GM12878 (cell line): ENCODE data around the gene GLUL. TPM values are rescaled to one million over a fixed set of nuclear protein-coding genes. Genes with fewer than 3 reads are reported as not detected.

Source experiments
- ATAC-seq: fragments of 200-7000 bp; cut with Tn5 transposase; 3 replicates; pipeline ENCODE4 v1.9.1; 2020; ENCODE audit warnings: mild to moderate bottlenecking, moderate library complexity
- BruUV-seq: library from RNA; stranded (reverse); fragments of 400-500 nt; replicated peaks from 2 replicates; lab custom pipeline; 2021; lab: Mats Ljungman, UMichigan
- CTCF ChIA-PET: fragments of 300-600 bp; sonication (Branson Sonifier 250); formaldehyde crosslinking; extraction: SDS; loops from one replicate; lab custom pipeline; 2021; ENCODE audit warnings: inconsistent platforms; lab: Yijun Ruan, JAX
- POLR2A ChIA-PET: fragments of 350-600 bp; formaldehyde crosslinking; extraction: SDS; loops from one replicate; lab custom pipeline; 2021; ENCODE audit warnings: inconsistent platforms; lab: Charles Lee
- RAD21 ChIA-PET: fragments of 300-600 bp; sonication (Branson Sonifier 250); formaldehyde crosslinking; loops from one replicate; lab custom pipeline; 2023; ENCODE audit warnings: antibody characterized with exemption; ENCODE audit not compliant: unreplicated experiment; lab: Charles Lee
- SMC1A ChIA-PET: fragments of 300-600 bp; sonication (Branson Sonifier 250); formaldehyde crosslinking; loops from one replicate; lab custom pipeline; 2023; ENCODE audit not compliant: unreplicated experiment, uncharacterized antibody; lab: Charles Lee
- DNase-seq: peaks from one replicate; pipeline ENCODE4 v3.0.0-alpha.2; 2011; ENCODE audit warnings: low read depth, low spot score
- FAIRE-seq: peaks from 3 replicates; lab custom pipeline; 2011; peaks lifted over from hg19 to GRCh38; lab: Jason Lieb, UNC
- H2AFZ ChIP-seq: 2 replicates; pipeline ENCODE4 v1.6.0; 2011; ENCODE audit warnings: low read depth, low read length, control low read depth; ENCODE audit not compliant: control insufficient read depth
- H3K27ac ChIP-seq: 2 replicates; pipeline ENCODE4 v1.5.1; 2011; ENCODE audit warnings: control low read depth; ENCODE audit not compliant: control insufficient read depth, insufficient read depth
- H3K27me3 ChIP-seq, 2 experiments: replicated peaks in 1 of 2; 2 replicates each; pipeline versions ENCODE4 v1.6.0 to v1.6.1; 2011; ENCODE audit warnings: low read length in 1 of 2; ENCODE audit not compliant: control insufficient read depth in 2 of 2, insufficient read depth in 2 of 2
- H3K36me3 ChIP-seq, 2 experiments: 2 replicates each; pipeline ENCODE4 v1.5.1; 2011; ENCODE audit warnings: low read length in 1 of 2; ENCODE audit not compliant: control insufficient read depth in 2 of 2, insufficient read depth in 2 of 2
- H3K4me1 ChIP-seq: 2 replicates; pipeline ENCODE4 v1.6.1; 2011; ENCODE audit warnings: mild to moderate bottlenecking, low read length, moderate library complexity, mixed read lengths; ENCODE audit not compliant: control insufficient read depth, insufficient read depth
- H3K4me2 ChIP-seq: 2 replicates; pipeline ENCODE4 v1.6.0; 2011; ENCODE audit warnings: control low read depth; ENCODE audit not compliant: control insufficient read depth, insufficient read depth
- H3K4me3 ChIP-seq: fragments of 200-600 bp; sonication (generic); 2 replicates; pipeline ENCODE4 v1.5.1; 2016
- H3K79me2 ChIP-seq: 2 replicates; pipeline ENCODE4 v1.6.0; 2011; ENCODE audit warnings: low read length; ENCODE audit not compliant: control insufficient read depth, insufficient read depth
- H3K9ac ChIP-seq: 2 replicates; pipeline ENCODE4 v1.8.0; 2011; ENCODE audit warnings: low read length, control low read depth, mixed read lengths; ENCODE audit not compliant: control insufficient read depth, insufficient read depth
- H3K9me3 ChIP-seq: replicated peaks from 3 replicates; pipeline ENCODE4 v1.5.1; 2011; ENCODE audit warnings: mild to moderate bottlenecking, low read length; ENCODE audit not compliant: control insufficient read depth, insufficient read depth
- H4K20me1 ChIP-seq: 2 replicates; pipeline ENCODE4 v1.6.0; 2011; ENCODE audit not compliant: control insufficient read depth, insufficient read depth
- HCFC1 ChIP-seq: fragments of 150-350 bp; IDR thresholded peaks from 2 replicates; pipeline ENCODE4 v1.6.1; 2014; ENCODE audit warnings: low read length
- IRF4 ChIP-seq: IDR thresholded peaks from 2 replicates; pipeline ENCODE4 v1.6.1; 2011; ENCODE audit warnings: low read depth, low read length
- MTA2 ChIP-seq: fragments of 450-650 bp; IDR thresholded peaks from 2 replicates; pipeline ENCODE4 v1.6.1; 2016; ENCODE audit warnings: low read depth, mild to moderate bottlenecking, moderate library complexity
- NBN ChIP-seq: fragments of 450-650 bp; IDR thresholded peaks from 2 replicates; pipeline ENCODE4 v1.6.1; 2016
- NFXL1 ChIP-seq: fragments of 450-650 bp; IDR thresholded peaks from 2 replicates; pipeline ENCODE4 v1.6.1; 2017; ENCODE audit warnings: antibody characterized with exemption, mild to moderate bottlenecking, borderline replicate concordance
- POLR2AphosphoS2 ChIP-seq: IDR thresholded peaks from 2 replicates; pipeline ENCODE4 v1.6.1; 2011; ENCODE audit warnings: low read depth, mild to moderate bottlenecking, low read length, improper control_type of control experiment, moderate library complexity
- POU2F2 ChIP-seq: IDR thresholded peaks from 3 replicates; pipeline ENCODE4 v1.6.1; 2011; ENCODE audit warnings: low read depth, mild to moderate bottlenecking, low read length, borderline replicate concordance
- RFX5 ChIP-seq: IDR thresholded peaks from 2 replicates; pipeline ENCODE4 v1.6.1; 2011; ENCODE audit warnings: low read depth, low read length, improper control_type of control experiment
- SIN3A ChIP-seq: IDR thresholded peaks from 2 replicates; pipeline ENCODE4 v1.6.1; 2012; ENCODE audit warnings: low read depth, low read length, improper control_type of control experiment
- STAT3 ChIP-seq: IDR thresholded peaks from 2 replicates; pipeline ENCODE4 v1.6.1; 2011; ENCODE audit warnings: low read depth, low read length, improper control_type of control experiment
- ZNF217 ChIP-seq: fragments of 450-650 bp; IDR thresholded peaks from 2 replicates; pipeline ENCODE4 v1.6.1; 2017; ENCODE audit warnings: antibody characterized with exemption, mild to moderate bottlenecking
- WGBS: methylation state at CpG from one replicate; pipeline ENCODE4 v1.1.6; 2016; ENCODE audit warnings: low lambda C conversion rate; ENCODE audit not compliant: insufficient replicate concordance, insufficient coverage; ENCODE audit errors: missing lambda C conversion rate; 5-methylcytosine and 5-hydroxymethylcytosine counted together
- in situ Hi-C: fragments of 300-500 bp; cut with MboI; formaldehyde crosslinking; loops from 9 replicates; pipeline ENCODE4 v1.14.3; 2018; ENCODE audit warnings: mixed read lengths
- intact Hi-C: fragments of 100-400 bp; cut with micrococcal nuclease; formaldehyde crosslinking; loops from one replicate; pipeline ENCODE4 v1.14.2; 2022; ENCODE audit not compliant: unreplicated experiment
- polyA plus RNA-seq, 11 experiments: library from polyadenylated mRNA; depleted of rRNA in 4 of 11; unstranded in 6 of 11; stranded (reverse) in 5 of 11; fragments of >200 nt; fragmentation: Nextera tagmentation in 4 of 11; fragmentation: Illumina TruSeq in 1 of 11; extraction: Ambion mirVana in 4 of 11; extraction: Trizol in 1 of 11; gene quantifications; 1 replicate in 1 of 11; 2 replicates in 10 of 11; pipeline versions ENCODE4 v1.2.1 to v1.2.3, GENCODE V29; 2011 to 2016; ENCODE audit warnings: inconsistent platforms in 2 of 11, missing spikeins in 2 of 11, low read depth in 1 of 11
- total RNA-seq, 4 experiments: library from RNA; depleted of rRNA in 3 of 4; stranded (reverse); fragments of >200 nt in 3 of 4; fragmentation: Illumina TruSeq in 1 of 4; extraction: Trizol in 1 of 4; gene quantifications; 2 replicates each; pipeline versions ENCODE4 v1.2.1 to v1.2.3, GENCODE V29; 2013 to 2021
- TF ChIP-seq, protein P1 (sequence below): fragments of 450-650 bp; IDR thresholded peaks from 2 replicates; pipeline ENCODE4 v1.6.1; 2017; ENCODE audit warnings: mild to moderate bottlenecking, moderate library complexity
- TF ChIP-seq, protein P2 (sequence below): fragments of 150-350 bp; IDR thresholded peaks from 2 replicates; pipeline ENCODE4 v1.6.1; 2016; ENCODE audit warnings: low read depth, low read length
- TF ChIP-seq, protein P3 (sequence below): fragments of 450-650 bp; formaldehyde crosslinking; IDR thresholded peaks from 2 replicates; pipeline ENCODE4 v1.4.0; 2022; ENCODE audit warnings: mild to moderate bottlenecking, moderate library complexity

GLUL gene
- total and polyA plus RNA-seq, 10 of the 15 experiments (the other 5 are each of a cell fraction or from before 2014, with no cell fraction given): 2.3 to 392 (median 164) TPM

DNA sequence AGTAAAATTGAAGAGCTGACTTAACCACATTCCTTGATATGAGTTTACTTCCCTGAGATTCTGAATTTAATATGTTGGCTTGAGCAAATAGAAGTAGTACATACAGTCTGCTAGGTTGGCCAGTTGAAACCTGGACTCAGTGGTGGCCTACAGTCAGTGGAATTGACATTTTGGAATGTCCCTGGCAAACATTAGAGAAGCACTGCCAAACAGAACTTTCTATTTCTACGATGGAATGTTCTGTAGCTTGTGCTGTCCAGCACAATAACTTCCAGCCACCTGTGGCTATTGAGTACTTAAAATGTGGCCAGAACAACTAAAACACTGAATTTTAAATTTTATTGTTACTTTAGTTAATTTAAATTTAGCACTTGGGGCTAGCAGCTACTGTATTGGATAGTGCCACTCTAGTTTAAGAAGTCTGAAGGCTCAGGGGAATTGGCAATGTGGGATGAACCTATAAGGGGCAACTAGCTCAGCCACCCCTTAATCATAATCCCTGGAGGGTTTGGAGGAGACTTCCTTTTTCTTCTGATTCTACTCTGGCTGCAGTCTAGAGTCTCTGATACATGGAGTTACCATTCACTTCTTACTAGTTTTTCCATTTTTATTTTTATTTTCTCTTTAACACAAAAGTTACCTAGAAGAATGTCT is 19.2 kb upstream of the GLUL start:
- H3K27ac ChIP-seq: no peak overlapping the region
- no peaks in the 10 kb centered on the region for H3K79me2 ChIP-seq
- WGBS: 68% methylated on average over 1 of the region's 1 CpG
- peaks cover under 1% of the 10 kb centered on the region; the same call in 1 of the 2 replicates for H3K4me1 ChIP-seq
- no peak overlapping the region for H2AFZ ChIP-seq
- ChIA-PET RAD21 (no interaction called here), POLR2A (interaction anchor here (1.4 kb wide), 1 partner anchor 9 kb away, joined by 4 read pairs; no protein-coding TSS in a partner anchor), SMC1A (interaction anchor here (0.5 to 1.3 kb wide), 3 partner anchors 14 to 89 kb away, joined by 3 to 4 read pairs (median 3); no protein-coding TSS in a partner anchor), CTCF (interaction anchor here (1.0 to 1.1 kb wide), 2 partner anchors 12 to 14 kb away, joined by 3 read pairs; no protein-coding TSS in a partner anchor)
- H3K9me3 ChIP-seq: no peaks in the 10 kb centered on the region
- DNase-seq (no peak), ATAC-seq (no peak), FAIRE-seq (no peak)
- no peaks in the 10 kb centered on the region for H4K20me1 ChIP-seq
- in situ Hi-C loops: no loop called here
- H3K4me3 ChIP-seq: no peak overlapping the region
- H3K9ac ChIP-seq: no peak overlapping the region
- intact Hi-C loops: no loop called here
- BruUV-seq: no TSS peak
- no peaks in the 10 kb centered on the region for H3K36me3 ChIP-seq
- H3K4me2 ChIP-seq: no peak overlapping the region
- H3K27me3 ChIP-seq: no peaks in the 10 kb centered on the region
- TF ChIP-seq NFXL1 (no peak), POLR2AphosphoS2 (no peak), ZNF217 (no peak), RFX5 (no peak), STAT3 (no peak), POU2F2 (no peak), IRF4 (no peak), SIN3A (no peak), NBN (no peak), HCFC1 (no peak), MTA2 (no peak)
- TF ChIP-seq, protein P1, sequence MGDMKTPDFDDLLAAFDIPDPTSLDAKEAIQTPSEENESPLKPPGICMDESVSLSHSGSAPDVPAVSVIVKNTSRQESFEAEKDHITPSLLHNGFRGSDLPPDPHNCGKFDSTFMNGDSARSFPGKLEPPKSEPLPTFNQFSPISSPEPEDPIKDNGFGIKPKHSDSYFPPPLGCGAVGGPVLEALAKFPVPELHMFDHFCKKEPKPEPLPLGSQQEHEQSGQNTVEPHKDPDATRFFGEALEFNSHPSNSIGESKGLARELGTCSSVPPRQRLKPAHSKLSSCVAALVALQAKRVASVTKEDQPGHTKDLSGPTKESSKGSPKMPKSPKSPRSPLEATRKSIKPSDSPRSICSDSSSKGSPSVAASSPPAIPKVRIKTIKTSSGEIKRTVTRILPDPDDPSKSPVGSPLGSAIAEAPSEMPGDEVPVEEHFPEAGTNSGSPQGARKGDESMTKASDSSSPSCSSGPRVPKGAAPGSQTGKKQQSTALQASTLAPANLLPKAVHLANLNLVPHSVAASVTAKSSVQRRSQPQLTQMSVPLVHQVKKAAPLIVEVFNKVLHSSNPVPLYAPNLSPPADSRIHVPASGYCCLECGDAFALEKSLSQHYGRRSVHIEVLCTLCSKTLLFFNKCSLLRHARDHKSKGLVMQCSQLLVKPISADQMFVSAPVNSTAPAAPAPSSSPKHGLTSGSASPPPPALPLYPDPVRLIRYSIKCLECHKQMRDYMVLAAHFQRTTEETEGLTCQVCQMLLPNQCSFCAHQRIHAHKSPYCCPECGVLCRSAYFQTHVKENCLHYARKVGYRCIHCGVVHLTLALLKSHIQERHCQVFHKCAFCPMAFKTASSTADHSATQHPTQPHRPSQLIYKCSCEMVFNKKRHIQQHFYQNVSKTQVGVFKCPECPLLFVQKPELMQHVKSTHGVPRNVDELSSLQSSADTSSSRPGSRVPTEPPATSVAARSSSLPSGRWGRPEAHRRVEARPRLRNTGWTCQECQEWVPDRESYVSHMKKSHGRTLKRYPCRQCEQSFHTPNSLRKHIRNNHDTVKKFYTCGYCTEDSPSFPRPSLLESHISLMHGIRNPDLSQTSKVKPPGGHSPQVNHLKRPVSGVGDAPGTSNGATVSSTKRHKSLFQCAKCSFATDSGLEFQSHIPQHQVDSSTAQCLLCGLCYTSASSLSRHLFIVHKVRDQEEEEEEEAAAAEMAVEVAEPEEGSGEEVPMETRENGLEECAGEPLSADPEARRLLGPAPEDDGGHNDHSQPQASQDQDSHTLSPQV: no peak
- TF ChIP-seq, protein P2, sequence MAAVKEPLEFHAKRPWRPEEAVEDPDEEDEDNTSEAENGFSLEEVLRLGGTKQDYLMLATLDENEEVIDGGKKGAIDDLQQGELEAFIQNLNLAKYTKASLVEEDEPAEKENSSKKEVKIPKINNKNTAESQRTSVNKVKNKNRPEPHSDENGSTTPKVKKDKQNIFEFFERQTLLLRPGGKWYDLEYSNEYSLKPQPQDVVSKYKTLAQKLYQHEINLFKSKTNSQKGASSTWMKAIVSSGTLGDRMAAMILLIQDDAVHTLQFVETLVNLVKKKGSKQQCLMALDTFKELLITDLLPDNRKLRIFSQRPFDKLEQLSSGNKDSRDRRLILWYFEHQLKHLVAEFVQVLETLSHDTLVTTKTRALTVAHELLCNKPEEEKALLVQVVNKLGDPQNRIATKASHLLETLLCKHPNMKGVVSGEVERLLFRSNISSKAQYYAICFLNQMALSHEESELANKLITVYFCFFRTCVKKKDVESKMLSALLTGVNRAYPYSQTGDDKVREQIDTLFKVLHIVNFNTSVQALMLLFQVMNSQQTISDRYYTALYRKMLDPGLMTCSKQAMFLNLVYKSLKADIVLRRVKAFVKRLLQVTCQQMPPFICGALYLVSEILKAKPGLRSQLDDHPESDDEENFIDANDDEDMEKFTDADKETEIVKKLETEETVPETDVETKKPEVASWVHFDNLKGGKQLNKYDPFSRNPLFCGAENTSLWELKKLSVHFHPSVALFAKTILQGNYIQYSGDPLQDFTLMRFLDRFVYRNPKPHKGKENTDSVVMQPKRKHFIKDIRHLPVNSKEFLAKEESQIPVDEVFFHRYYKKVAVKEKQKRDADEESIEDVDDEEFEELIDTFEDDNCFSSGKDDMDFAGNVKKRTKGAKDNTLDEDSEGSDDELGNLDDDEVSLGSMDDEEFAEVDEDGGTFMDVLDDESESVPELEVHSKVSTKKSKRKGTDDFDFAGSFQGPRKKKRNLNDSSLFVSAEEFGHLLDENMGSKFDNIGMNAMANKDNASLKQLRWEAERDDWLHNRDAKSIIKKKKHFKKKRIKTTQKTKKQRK: no peak
- TF ChIP-seq, protein P3, sequence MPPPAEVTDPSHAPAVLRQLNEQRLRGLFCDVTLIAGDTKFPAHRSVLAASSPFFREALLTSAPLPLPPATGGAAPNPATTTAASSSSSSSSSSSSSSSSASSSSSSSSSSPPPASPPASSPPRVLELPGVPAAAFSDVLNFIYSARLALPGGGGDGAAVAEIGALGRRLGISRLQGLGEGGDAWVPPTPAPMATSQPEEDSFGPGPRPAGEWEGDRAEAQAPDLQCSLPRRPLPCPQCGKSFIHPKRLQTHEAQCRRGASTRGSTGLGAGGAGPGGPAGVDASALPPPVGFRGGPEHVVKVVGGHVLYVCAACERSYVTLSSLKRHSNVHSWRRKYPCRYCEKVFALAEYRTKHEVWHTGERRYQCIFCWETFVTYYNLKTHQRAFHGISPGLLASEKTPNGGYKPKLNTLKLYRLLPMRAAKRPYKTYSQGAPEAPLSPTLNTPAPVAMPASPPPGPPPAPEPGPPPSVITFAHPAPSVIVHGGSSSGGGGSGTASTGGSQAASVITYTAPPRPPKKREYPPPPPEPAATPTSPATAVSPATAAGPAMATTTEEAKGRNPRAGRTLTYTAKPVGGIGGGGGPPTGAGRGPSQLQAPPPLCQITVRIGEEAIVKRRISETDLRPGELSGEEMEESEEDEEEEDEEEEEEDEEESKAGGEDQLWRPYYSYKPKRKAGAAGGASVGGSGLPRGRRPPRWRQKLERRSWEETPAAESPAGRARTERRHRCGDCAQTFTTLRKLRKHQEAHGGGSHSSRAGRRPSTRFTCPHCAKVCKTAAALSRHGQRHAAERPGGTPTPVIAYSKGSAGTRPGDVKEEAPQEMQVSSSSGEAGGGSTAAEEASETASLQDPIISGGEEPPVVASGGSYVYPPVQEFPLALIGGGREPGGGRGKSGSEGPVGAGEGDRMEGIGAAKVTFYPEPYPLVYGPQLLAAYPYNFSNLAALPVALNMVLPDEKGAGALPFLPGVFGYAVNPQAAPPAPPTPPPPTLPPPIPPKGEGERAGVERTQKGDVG: no peak
